Activated CD4-positive, alpha-beta T cell treated with anti-CD3 and anti-CD28 coated beads for 24 hours (primary cell): ENCODE measurements around the gene MAN1A1.
"Not testable (repeated sequence)": the region's sequence is repeated elsewhere in the genome, so short reads cannot be mapped to it uniquely, and the experiment has no call there.

Experiments used
- DNase-seq, 2 donors: peaks; one replicate each; pipeline ENCODE4 v3.0.0-alpha.2; 2020; ENCODE audit warnings: low read depth in 2 of 2

MAN1A1 gene

GRCh38 chr6:119349361-119350201 lies at the start of gene MAN1A1:
TSS of gene MAN1A1 (minus strand) at chr6:119349761. CDS start at chr6:119349065, 696 bp downstream.
- DNase-seq, result peak; percentile 79 to 85

- DNase-seq, result no peak
These were observed 45.6 kb upstream of the MAN1A1 start for GRCh38 chr6:119395192-119395591.

- no peak for DNase-seq
These were observed 40.8 kb upstream of the MAN1A1 start for GRCh38 chr6:119390247-119390793.

DNA sequence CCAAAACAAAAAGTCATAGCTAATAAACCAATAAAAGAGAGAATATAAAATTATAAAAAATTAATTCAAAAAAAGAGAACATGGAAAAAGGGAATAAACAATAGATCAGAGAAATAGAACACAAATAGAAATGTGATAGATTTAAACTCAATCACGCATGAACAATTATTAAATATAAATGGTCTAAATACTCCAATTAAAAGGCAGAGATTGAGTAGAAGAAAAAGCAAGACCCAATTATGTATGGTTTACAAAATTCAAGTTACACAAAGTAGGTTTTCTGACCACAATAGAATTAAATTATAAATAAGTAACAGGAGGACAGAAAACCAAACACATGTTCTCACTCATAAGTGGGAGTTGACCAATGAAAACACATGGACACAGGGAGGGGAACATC lies 36.4 kb upstream of the MAN1A1 start:
- no peak for DNase-seq

DNA sequence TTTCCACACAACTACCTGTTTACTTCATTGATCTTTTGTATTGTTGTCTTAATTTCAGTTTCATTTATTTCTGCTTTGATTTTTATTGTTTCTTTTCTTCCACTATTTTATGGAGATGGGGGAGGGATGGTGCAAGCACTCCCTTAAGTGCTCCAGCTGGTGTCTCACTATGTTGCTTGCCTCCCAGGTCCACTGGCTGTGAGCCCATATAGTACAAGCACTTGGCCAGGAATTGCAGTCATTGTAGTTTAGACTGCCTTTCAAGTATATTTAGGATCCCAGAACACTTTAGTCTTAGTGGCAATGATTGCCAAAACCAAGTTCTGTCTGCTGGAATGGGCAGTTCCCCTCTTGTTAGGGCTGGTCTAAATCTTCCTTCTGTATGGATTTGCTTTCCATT lies 34.9 kb upstream of the MAN1A1 start:
- DNase-seq, result no peak

DNA sequence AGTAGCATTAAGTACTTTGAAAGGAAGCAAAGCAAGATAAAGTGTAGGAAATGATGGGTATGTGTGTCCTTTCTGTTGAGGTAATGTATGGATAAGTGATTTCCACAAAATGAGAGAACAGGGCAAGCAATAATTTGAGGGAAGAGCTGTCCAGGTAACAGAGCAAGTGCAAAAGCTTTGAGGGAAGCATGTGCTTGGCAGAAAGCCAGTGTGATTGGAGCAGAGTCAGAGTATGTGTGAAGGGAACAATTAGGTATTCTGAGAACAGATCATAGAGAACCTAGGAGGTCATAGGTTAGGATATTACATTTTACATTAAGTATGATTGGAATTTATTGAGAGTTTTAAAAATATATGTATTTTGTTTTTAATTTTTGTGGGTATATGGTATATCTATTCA lies 30.2 kb upstream of the MAN1A1 start:
- DNase-seq, result no peak

GRCh38 chr6:119377043-119377442 lies 27.5 kb upstream of the MAN1A1 start:
- DNase-seq, result not testable (repeated sequence)

DNA sequence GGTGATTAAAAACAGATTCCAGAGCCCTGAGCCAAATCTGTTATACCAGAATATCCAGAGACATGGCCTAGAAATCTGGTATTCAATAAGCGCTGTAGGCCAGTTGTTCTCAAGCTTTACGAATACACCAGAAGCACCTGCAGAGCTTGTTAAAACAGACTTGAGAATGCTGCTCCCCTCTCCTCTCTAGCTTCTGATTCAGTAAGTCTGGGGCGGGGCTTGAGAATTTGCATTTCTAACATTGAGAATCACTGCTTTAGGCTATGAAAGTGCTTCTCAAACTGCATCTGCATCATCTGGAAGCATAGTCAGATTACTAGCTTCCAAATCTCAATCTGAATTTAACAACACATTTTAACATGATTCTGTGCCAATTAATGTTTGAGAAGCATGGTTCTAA lies 20.5 kb upstream of the MAN1A1 start:
- no peak for DNase-seq

DNA sequence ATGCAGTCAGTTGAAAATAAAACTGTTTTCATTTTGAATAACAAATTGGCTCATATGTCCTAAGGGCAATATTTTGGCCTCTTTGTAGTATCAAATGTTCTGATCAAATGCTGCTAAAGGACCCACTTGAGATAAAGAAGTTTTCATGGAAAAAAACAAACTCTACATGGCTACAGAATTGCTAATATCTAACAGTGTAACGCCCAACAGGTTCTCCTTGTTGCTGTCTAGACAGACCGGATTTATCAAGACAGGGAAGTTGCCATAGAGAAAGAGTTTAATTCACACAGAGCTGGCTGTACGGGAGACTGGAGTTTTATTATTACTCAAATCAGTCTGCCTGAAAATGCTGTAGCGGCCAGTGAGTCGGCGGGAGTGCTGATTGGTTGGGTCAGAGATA lies 19.4 kb upstream of the MAN1A1 start:
- DNase-seq, result no peak

GRCh38 chr6:119361209-119361608 lies 11.6 kb upstream of the MAN1A1 start:
- no peak for DNase-seq

GRCh38 chr6:119360262-119360915 lies 10.8 kb upstream of the MAN1A1 start:
- no peak for DNase-seq

- DNase-seq, result no peak
These were observed 6.3 kb upstream of the MAN1A1 start for GRCh38 chr6:119355890-119356289.

- DNase-seq, result no peak
These were observed 5.6 kb upstream of the MAN1A1 start for GRCh38 chr6:119355157-119355556.

DNA sequence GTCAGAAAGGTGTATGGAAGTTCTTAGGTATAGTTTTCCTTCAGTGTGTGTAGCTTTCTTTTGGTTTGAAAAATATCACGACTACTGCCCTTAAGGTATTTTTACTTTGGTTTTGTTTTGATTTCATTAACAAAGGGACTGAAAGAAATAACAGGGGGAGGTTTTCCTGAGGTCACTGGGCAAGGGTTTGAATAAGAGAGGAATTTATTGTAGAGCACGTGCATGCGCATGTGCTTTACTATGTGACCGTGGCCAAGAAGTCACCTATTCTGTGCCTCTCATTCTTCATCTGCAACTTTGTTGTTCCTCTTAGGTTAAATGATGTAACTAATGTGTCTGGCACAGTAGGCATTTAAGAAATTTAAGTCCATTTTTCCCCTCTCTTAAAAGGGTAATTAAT lies 4.1 kb upstream of the MAN1A1 start:
- DNase-seq, result no peak

DNA sequence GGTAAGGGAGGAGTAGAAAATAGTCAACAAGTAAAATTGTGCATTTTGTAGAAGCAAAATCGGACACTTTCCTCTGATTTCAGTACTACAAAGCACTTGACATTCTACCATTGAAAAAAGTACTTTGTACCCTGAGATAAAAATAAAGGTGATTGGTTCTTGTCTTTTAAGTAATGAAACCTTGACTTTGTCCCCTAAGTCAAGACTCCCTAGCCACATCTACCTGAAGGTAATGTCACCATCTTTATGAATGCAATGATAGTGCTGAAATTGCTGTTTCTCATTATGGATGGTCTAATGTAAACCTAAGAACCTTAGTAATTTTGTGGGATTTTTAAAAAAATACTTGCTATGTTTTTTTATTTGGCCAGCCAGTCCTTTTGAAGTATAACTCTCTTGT lies 2.4 kb upstream of the MAN1A1 start:
- no peak for DNase-seq

GRCh38 chr6:119350952-119351372 lies 1.4 kb upstream of the MAN1A1 start:
- no peak for DNase-seq

GRCh38 chr6:119350202-119350951 lies 816 bp upstream of the MAN1A1 start:
- DNase-seq, result peak; percentile 12 to 39

GRCh38 chr6:119348748-119349360 lies 707 bp downstream of the MAN1A1 start:
- peak in 1 of 2 donors; percentile 20 for DNase-seq

GRCh38 chr6:119348096-119348747 lies 1.3 kb downstream of the MAN1A1 start:
- DNase-seq, result peak; percentile 8 to 15

DNA sequence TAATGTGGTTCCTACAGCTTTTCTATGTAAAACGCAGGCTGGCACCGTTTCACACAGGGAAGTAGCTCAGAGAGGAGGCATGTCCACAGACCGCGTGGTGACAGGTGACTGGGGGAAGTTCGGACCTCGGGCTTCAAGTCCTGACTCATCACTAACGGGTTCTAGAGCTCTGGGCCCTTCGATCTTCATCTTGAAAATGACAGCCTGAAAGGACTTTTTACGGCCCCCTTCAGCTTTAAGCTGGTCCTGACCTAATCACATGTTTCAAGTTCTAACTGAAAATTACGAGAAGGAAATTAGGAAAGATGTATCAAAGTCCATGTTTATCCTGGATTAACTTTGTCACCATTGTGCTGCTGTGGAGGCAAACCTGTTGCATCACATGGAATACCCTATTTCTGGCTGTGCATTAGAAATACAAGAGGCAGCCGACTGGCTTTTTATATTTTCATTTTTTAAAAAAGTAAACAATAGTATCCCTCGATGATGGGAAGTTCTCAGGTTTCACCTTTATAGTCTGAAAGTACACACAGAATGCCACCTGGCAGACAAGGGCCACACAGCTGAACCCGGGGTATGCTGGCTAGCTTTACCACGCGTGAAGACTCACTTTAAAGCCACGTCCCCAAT lies 2.0 kb downstream of the MAN1A1 start:
- DNase-seq, result no peak

DNA sequence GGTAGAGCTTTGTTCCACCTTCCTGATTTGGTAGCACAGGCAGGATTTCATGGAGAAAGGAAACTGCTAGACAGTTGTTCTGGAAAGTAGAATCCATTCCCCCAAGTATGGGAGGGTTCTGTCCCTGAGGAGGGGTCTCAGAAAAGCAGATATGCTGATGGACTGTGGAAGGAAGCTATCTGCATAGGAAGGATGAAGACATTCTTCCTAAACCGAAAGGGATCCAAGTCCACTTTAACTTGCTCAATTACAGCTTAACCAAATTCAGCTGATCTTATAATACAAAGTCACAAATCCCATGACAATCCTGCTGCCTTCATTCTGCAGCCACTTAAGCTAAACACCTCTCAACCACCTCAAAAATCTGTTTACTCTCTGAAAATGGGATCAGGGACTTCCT lies 2.6 kb downstream of the MAN1A1 start:
- DNase-seq, result no peak
